ENCODE data around the gene RNASEH2B. TPM values are rescaled to one million over a fixed set of nuclear protein-coding genes. Genes with fewer than 3 reads are reported as not detected.

The RNASEH2B gene
- total RNA-seq: 42.5 TPM
- long read RNA-seq, full-length matches to known transcripts: 22 of 31 reads
- long read RNA-seq, partial matches to known transcripts: 0 of 31 reads
- long read RNA-seq, other reads (novel, unspliced or antisense): 9 of 31 reads

GRCh38 chr13:50909605-50910484 is at the start of gene RNASEH2B:
TSS of gene RNASEH2B (plus strand) at chr13:50909791. CDS start at chr13:50910077, 286 bp downstream.
- intact Hi-C loops (cut with DNase I): loop anchor here (5.0 to 10.0 kb wide), 3 partner anchors 375 to 933 kb away; partner anchors contain the start of gene TRIM13
- peak; percentile 85 for DNase-seq
- peak; percentile 93 for ATAC-seq (ENCODE audit: poor library complexity)

- intact Hi-C loops (cut with DNase I): no loop called here
- DNase-seq (no peak), ATAC-seq (ENCODE audit: poor library complexity) (no peak)
Measured at GRCh38 chr13:50864492-50864891, 45.1 kb upstream of the RNASEH2B start.

DNA sequence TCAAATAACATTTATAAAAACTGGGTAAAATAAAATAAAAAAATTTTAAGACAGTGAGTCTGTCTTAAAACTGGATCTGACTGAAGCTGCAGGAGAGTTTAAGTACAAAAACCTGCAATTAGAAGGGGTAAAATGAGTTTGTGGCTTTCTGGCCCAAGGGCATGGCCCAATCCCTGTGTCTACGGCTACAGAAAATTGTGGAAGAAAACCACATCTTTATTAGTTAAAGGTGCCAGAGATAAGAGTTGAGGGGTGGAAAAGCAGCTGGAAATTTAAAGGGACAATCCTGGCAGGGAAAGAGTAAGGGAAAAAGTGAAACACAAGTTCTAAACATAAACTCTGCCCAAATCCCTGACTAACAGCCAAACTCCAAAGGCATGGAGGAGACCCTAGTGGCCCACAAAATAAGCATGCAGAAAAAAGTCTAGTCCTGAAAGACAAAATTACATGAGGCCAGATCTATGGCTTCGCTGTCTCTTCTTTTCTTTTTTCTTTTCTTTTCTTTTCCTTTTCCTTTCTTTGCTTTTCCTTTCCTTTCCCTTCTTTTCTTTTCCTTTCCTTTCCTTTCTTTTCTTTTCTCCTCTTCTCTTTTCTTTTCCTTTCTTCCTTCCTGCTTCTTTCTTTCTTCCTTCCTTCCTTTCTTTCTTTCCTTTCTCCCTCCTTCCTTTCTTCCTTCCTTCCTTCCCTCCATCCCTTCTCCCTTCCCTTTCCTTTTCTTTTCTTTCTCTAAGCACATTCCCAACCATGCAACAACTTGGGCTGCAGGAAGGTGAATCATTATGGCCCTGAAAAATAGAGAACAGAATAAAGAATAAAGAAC is 42.6 kb upstream of the RNASEH2B start:
- no peak for ATAC-seq (ENCODE audit: poor library complexity)

DNA sequence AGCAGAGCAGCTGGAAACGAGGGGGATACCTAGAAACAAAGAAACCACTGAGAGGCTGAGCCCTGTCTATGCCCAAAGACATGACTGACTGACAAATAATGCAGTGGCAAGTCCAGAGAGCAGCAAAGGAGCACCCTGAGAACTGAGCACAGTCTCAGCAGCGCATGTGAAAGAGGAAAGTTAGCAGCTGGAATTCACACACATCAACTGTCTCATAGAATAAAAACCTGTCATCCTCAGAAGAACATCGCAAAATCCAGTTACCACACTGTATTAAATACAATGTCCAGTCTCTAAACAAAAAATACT is 42.0 kb upstream of the RNASEH2B start:
- DNase-seq: no peak
- intact Hi-C loops (cut with DNase I): no loop called here
- ATAC-seq (ENCODE audit: poor library complexity): no peak

More for the DNA sequence above, 42.6 kb upstream of the RNASEH2B start:
- DNase-seq: no peak
- intact Hi-C loops (cut with DNase I): no loop called here

DNA sequence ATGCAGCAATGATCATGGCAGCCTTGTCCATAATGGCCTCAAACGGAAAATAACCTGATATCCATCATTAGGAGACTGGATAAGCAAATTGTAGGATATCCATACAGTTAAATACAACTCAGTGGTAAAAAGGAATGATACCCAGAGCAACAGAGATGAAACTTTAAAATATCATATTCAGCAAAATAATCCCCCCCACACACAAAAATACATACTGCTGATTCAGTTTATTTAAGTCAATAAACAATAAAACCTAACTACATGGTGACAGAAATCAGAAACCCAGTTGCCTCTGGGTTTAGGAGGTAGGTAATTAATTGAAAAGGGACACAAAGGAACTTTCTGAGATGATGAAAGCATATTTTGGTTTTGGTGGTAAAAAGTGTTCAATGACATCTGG is 38.2 kb upstream of the RNASEH2B start:
- intact Hi-C loops (cut with DNase I): no loop called here
- DNase-seq: no peak
- no peak for ATAC-seq (ENCODE audit: poor library complexity)

- intact Hi-C loops (cut with DNase I): no loop called here
- ATAC-seq (ENCODE audit: poor library complexity): no peak
- DNase-seq: no peak
Measured at GRCh38 chr13:50873467-50873866, 36.1 kb upstream of the RNASEH2B start.

DNA sequence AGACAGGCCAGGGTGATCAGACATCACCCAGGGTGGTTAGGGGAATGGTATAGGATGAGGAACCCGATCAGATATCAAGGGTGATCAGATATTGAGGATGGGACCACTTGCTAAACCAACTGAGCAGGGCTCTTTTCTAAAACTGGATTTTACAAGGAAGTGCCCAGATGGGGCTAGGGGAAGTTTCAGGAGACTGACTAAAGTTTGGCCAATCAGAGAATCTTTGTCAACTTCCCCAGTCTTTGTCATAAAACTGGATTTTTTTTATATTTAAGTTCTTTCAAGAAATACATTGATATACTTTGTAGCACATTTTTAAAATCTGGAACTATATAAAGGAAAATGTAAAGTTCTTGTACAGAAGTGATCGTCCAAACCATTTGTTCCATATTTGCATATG is 35.6 kb upstream of the RNASEH2B start:
- intact Hi-C loops (cut with DNase I): no loop called here
- ATAC-seq (ENCODE audit: poor library complexity) (no peak), DNase-seq (no peak)

DNA sequence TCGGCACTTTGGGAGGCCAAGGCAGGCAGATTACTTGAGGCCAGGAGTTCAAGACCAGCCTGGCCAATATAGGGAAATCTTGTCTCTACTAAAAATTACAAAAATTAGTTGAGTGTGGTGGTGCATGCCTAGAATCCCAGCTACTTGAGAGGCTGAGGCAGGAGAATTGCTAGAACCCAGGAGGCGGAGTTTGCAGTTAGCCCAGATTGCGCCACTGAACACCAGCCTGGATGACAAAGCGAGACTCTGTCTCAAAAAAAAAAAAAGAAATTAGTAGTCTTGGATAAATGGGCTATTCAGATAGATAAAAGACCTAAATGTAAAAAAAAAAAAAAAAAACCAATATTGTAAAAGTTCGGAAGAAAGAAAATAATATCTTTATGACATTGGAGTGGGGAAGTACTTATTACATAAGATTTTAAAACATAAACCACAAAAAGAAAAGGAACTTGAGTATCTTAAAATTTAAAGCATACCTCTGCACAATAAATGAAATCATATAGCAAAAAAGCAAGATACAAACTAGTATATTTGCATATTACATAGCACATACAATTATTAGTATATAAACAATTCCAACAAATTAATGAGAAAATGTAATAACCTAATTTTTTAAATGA is 26.7 kb upstream of the RNASEH2B start:
- intact Hi-C loops (cut with DNase I): no loop called here
- no peak for ATAC-seq (ENCODE audit: poor library complexity)
- DNase-seq: no peak

GRCh38 chr13:50883728-50884127 is 25.9 kb upstream of the RNASEH2B start:
- DNase-seq (no peak), ATAC-seq (ENCODE audit: poor library complexity) (no peak)
- intact Hi-C loops (cut with DNase I): no loop called here

GRCh38 chr13:50884265-50884664 is 25.3 kb upstream of the RNASEH2B start:
- ATAC-seq (ENCODE audit: poor library complexity) (no peak), DNase-seq (no peak)
- intact Hi-C loops (cut with DNase I): no loop called here

GRCh38 chr13:50887151-50887550 is 22.4 kb upstream of the RNASEH2B start:
- no peak for ATAC-seq (ENCODE audit: poor library complexity)
- intact Hi-C loops (cut with DNase I): no loop called here
- DNase-seq: no peak

DNA sequence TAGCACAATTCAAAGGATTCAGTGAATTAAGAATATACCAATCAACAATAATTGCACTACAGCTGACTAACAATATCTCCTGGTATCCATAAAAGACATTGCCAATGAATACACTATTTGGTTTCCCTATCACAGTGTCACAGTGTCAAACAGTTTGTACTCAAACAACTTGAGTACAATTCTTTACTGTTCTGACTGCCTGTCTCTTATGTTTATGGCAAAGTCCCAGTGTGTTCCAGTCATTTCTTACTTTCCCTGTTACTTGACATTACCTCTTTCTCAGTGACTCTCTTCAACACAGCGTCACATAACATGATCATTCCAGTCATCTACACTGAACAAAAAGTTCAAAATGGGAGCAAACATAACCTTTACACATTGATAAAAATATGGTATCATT is 21.2 kb upstream of the RNASEH2B start:
- intact Hi-C loops (cut with DNase I): no loop called here
- ATAC-seq (ENCODE audit: poor library complexity) (no peak), DNase-seq (no peak)

DNA sequence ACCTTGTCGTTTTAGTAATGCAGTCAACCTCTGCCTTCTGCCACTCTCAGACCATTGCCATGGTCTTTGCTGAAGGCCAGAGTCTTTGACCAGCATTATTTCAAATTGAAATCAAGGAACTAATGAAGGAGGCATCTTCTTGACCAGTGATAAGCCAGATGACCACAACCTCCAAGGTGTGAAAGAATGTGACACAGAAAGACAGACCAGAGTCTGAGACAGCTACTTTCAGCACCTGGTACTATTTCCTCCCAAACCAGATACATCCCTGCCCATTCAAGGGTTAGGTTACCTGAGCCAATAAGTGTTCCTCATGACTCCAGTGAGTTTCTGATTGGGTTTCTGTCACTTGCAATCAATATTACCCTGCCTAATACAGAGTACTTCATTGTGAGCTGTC is 20.3 kb upstream of the RNASEH2B start:
- ATAC-seq (ENCODE audit: poor library complexity) (no peak), DNase-seq (no peak)
- intact Hi-C loops (cut with DNase I): no loop called here

- no peak for DNase-seq
- no peak for ATAC-seq (ENCODE audit: poor library complexity)
- intact Hi-C loops (cut with DNase I): no loop called here
Measured at GRCh38 chr13:50891206-50891605, 18.4 kb upstream of the RNASEH2B start.

GRCh38 chr13:50892210-50892944 is 17.2 kb upstream of the RNASEH2B start:
- ATAC-seq (ENCODE audit: poor library complexity): no peak
- DNase-seq: no peak
- intact Hi-C loops (cut with DNase I): no loop called here

- no peak for ATAC-seq (ENCODE audit: poor library complexity)
- intact Hi-C loops (cut with DNase I): no loop called here
- DNase-seq: no peak
Measured at GRCh38 chr13:50893211-50893852, 16.3 kb upstream of the RNASEH2B start.

DNA sequence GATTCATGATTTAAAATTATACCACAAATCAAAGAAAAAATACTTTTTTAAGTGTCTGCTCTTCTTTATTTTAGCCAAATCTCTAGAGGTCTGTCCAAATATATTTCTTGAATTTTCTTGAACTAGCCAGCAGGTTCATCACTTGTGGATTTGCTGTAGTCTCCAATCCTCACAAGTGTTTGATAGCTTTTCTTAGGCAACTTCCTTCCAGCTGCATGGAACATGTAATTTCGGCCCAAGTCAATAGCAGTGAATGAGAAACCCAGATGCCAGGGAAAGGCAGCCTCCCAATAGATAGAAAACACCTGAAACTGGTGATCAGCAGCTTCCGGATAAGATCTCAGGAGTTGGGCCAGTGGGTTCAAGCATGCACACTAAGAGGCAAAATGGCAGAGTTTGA is 15.6 kb upstream of the RNASEH2B start:
- intact Hi-C loops (cut with DNase I): no loop called here
- no peak for ATAC-seq (ENCODE audit: poor library complexity)
- no peak for DNase-seq

GRCh38 chr13:50894504-50894903 is 15.1 kb upstream of the RNASEH2B start:
- ATAC-seq (ENCODE audit: poor library complexity) (no peak), DNase-seq (no peak)
- intact Hi-C loops (cut with DNase I): no loop called here
